CD4-positive, alpha-beta T cell treated with Interleukin-1 beta for 1 hour (primary cell): ENCODE measurements around the gene PDE4C.

Source experiments
- DNase-seq, 2 donors: peaks; one replicate each; pipeline ENCODE4 v3.0.0-alpha.2; 2020 to 2022

PDE4C gene

GRCh38 chr19:18225702-18226468, at the start of gene PDE4C:
TSS of gene PDE4C (minus strand) at chr19:18226438. CDS start at chr19:18226415, 23 bp downstream.
- no peak for DNase-seq

GRCh38 chr19:18274781-18275356, 48.6 kb upstream of the PDE4C start:
- DNase-seq: peak; percentile 55 to 78

DNA sequence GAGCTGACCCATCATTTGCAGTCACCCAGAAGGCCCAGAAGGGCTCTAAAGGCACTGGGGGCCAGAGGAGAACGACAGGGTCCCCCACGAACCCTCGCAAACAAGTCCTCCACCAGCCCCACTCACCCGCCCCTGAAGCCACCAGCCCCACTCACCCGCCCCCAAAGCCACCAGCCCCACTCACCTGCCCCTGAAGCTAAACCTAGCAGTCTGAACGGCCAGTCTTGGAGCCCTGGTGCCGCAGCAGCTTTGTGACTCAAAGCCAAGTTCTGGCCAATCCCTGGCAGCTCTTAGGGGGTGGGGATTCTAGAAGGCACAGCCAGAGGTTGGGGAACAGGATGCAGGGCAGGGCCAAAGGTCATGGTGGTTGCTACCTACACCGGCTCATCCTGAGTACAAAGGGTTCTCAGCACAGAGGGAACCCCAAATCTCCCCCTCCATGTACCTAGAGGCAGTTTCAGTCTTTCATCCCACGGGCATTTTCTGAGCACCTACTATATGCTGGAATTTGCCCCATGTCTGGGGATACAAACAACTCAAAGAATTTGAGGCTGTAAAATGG, 48.1 kb upstream of the PDE4C start, which contains the start of gene IQCN:
IQCN (minus strand) TSS at position 234 of the 562 bp plus-strand sequence. CDS start 4,974 bp downstream, outside the sequence.
- DNase-seq: peak; percentile 67 to 69

DNA sequence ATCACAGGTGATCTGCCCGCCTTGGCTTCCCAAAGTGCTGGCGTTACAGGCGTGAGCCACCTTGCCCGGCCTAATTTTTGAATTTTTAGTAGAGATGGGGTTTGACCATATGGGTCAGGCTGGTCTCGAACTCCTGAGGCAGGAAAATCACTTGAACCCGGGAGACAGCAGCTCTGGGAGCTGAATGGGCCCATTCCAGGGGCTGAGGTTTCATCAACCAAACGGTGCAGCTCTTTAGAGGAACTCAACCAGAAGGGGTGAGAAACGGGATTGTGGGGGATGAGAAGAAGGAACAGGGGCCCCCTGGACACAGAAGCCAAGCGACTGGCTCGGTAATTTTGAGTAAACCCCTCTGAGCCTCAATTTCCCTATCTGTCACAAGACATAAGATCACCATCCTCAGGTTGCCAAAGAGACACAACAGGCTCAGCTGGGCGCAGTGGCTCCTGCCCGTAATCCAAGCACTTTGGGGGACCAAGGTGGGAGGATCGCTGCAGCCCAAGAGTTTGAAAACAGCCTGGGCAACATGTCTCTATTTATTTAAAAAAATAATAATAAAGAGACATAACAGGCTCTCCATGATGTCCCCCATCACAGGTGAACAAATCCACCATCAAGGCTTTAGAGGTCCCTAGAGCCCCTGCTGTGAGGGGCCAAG, 47.5 kb upstream of the PDE4C start:
- DNase-seq: peak; percentile 28 to 49

- DNase-seq: peak; percentile 22 to 49
These were observed 45.2 kb upstream of the PDE4C start for GRCh38 chr19:18271433-18271841.

GRCh38 chr19:18270326-18270725, 44.1 kb upstream of the PDE4C start:
- DNase-seq: peak in 1 of 2 donors; percentile 22

DNA sequence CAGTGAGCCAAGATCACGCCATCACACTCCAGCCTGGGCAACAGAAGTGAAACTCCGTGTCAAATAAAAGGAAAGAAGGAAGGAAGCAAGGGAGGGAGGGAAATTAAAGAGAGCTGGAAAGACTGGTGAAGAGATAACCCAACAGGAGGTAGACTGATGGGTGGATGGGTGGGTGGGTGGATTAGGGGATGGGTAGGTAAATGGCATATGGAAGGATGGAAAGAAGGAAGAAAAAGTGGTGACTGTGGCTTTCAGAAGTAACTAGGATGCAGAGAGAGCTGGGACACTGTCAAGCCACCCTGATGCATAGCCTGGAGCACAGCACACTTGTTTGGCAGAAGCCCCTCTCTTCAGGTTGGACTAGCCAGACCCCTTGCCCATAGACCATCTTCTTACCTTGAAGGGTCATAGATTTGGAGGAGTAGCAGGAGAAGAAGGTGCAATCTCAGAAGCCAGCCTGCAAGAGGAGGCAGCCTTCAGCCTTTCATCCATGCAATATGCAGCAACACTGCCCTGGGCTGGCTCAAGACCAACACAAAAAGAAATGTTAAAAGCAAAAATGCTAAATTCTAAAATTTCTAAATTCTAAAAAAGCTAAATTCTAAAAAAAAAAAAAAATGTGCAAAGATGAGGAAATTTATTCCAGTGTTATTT, 43.0 kb upstream of the PDE4C start:
- peak in 1 of 2 donors; percentile 4 for DNase-seq

GRCh38 chr19:18266771-18267686, 40.8 kb upstream of the PDE4C start:
- peak in 1 of 2 donors; percentile 6 for DNase-seq

DNA sequence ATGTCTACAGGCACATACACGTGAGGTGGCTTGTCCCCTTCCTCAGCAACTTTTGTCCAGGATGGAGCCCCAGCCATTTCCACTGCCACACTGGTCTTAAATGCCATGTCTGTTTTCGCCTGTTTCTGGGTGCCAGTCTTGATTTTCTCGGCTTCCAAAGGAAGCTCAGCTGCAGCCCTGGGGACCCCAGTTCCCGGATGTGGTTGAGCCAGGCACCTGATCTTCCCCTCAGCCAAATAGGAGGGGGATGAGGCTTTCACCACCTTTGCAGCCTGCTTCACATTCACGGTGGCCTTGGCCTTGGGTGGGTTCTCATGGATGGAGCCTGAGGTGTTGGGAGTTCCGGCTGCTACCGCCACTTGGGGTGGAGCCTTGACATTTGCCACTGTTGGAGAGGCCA, 39.3 kb upstream of the PDE4C start:
- DNase-seq: no peak

DNA sequence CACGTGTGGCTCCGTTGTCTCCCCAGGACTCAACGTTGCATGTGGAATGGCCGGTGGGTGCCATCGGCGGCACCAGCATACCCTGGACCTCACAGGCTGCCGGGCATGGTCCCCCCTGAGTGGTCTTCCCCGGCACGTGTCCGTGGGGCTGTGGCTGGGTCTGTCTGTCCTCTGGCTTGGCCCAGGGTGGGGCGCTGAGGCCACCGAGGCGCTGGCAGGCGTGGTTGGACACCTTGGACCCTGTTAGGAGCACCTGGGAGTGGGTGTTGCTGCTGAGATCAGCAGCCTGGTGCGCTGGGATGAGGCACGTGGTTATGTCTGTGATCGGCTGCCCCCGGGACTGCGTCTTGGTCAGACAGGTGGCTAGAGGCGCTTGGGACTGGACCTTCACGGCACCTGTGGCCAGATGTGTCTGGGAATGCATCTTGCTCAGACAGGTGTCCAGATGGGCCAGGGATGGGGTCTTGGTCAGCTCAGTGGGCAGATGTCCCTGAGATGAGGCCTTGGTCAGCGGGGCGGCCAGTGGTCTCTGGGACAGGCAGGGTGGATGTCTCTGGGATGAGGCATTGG, 38.8 kb upstream of the PDE4C start:
- no peak for DNase-seq

GRCh38 chr19:18264137-18264854, 38.1 kb upstream of the PDE4C start:
- no peak for DNase-seq

DNA sequence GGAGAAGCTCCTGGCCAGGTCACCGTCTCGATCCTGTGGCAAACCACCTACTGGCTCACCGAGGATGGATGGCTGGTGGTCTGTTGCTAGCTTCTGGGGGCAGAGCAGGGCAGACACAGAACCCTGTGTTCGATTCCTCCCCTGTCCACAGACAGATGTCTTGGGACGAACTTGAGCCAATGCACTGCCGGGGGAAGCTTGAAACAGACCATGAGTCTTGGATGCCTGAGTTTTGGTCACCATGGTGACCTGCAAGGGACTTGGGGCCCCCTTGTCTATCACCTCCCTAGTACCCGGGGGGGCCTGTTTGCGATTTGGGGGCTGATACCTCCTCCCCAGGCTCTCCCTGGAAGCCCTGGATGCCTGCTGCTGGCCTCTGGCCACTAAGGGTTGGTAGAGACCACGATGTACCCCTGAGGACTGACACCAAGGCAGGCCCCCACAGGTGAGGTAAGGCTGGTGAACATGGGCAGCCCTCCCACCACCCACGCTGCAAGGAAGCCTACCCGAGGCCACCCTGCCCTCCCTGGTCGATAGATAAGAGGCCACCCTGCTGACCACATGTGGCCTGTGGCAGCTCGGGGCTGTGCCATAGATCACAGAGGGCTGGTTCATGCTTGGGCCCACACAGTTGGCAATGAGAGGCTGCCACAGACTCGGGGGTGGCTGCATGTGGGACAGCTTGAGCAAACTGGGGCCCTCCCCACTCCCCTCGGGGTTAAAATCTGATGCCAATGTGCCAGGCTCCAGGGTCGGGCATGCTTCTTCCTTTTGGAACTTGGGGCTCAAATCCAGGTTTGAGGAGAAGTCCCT, 37.3 kb upstream of the PDE4C start:
- DNase-seq: no peak

DNA sequence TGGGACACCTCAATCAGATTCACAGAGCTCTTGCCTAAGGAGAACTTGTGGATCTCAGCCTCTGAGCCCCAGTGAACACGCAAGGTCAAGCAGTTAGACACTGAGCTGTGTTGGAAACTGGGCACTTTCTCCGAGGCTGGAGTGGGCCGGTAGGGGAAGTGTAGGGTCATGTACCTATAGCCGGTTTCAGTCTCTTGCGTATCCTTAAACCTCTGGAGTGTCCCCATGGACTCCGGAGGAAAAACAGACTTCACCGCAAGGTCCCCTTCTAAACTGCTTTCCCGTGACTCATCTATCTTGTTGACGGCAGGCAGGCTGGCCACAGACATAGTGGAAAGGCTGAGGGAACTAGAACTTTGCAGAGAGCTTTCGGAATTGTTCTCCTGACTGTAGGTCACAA, 36.7 kb upstream of the PDE4C start:
- DNase-seq: no peak

DNA sequence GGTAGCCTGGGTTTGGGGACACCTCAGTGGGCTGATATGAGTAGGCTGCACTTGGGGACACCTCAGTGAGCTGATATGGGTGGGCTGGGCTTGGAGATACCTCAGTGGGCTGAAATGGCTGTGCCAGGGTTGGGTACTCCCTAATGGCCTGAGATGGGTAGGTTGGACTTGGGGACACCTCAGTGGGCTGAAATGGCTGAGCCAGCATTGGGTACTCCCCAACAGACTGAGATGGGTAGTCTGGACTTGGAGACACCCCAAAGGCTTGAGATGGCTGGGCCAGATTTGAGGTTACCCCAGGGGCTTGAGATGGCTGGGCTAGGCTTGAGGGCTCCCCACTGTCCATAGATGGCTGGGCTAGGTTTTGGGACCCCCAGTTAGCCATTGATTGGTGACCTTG, 35.9 kb upstream of the PDE4C start:
- DNase-seq: peak in 1 of 2 donors; percentile 2

DNA sequence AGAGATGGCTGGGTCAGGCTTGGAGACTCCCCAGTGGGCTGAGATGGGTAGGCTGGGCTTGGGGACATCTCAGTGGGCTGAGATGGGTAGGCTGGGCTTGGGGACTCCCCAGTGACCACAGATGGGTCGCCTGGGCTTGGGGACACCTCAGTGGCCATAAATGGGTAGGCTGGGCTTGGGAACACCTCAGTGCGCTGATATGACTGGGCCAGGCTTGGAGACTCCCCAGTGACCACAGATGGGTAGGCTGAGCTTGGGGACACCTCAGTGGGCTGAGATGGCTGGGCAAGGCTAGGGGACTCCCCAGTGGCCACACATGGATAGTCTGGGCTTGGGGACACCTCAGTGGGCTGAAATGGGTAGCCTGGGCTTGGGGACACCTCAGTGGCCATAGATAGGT, 35.2 kb upstream of the PDE4C start:
- DNase-seq: no peak

GRCh38 chr19:18259893-18260292, 33.7 kb upstream of the PDE4C start:
- DNase-seq: peak in 1 of 2 donors; percentile 21

DNA sequence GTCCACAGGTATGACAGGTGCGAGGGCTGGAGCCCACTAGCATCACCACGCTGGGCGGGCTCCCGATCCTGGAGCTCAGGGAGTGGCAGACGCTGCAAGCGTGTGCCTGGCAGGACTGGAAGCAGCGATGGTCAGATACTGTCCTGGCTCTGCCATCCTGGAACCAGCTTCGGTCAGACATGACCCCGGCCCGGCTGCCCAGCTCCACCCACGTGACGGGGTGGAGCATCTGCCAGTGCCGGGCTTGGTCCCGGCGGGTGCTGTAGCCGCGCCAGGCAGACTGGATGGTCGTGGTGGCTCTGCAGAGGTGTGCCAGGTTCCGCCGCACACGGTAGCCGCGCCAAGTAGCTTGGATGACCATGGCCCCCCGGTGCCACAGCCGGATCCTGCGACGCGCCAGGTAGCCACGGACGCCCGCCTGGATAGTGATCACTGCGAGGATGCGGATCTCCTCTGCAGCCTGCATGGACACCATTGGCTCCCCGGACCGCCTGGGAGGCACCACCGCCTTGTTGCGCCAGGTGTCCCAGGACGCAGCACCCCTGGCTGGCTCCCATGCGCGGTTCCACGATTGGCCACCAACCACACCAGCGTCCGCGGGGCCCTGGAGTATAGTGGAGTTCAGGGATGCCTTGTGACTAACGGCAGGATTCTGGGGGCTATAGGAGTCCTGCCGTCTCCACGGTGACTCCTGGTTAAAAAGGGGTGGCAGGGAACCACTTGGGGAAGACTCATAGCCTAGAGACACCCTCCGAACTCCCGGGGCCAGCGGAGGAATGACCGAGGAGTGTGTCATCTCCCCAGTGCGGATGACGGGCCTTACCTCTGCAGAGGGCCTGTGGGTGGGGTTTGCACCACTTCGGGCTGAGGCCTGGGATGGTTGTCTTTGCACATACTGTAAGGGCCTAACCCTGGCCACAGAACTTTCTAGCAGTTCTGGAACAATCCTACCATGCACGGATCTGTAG, 31.5 kb upstream of the PDE4C start:
- DNase-seq: no peak
